C4-2B (cell line): ENCODE results near the gene SNRNP48.

ENCODE experiments used
- CTCF ChIP-seq: fragments of 450-650 bp; conservative IDR thresholded peaks from 2 replicates; pipeline ENCODE4 v1.5.1; 2017; ENCODE audit warnings: mild to moderate bottlenecking
- ZFX ChIP-seq: fragments of 450-650 bp; IDR thresholded peaks from 2 replicates; pipeline ENCODE4 v1.6.1; 2017

DNA sequence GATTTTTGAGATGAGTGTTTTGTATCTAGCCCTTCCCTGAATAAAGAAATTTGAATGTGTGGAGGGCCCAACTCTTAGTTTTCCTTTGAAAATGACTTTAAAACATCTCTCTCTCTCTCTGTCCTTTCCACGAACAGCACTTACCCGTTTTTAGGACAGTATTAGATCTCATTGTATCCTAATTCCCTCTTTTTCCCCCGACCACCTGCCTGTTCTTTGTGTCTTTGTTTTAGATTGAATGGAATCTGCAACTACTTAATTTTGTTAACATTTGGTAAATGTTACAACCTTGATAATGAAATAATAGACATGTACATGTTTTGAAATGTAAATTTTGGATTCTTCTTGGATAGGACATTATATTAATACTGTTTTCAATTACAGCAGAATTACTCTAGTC lies 45.4 kb upstream of the SNRNP48 start:
- TF ChIP-seq CTCF (no peak), ZFX (no peak)
